HG03139 (cell line): ENCODE data around the gene TERT.

Experiments
- ATAC-seq: cut with Tn5 transposase; IDR thresholded peaks from one replicate; pipeline ENCODE4 v1.9.1; 2021; ENCODE audit not compliant: unreplicated experiment

Gene TERT

GRCh38 chr5:1209896-1210776 is 84.7 kb downstream of the TERT start:
- ATAC-seq, result no peak

DNA sequence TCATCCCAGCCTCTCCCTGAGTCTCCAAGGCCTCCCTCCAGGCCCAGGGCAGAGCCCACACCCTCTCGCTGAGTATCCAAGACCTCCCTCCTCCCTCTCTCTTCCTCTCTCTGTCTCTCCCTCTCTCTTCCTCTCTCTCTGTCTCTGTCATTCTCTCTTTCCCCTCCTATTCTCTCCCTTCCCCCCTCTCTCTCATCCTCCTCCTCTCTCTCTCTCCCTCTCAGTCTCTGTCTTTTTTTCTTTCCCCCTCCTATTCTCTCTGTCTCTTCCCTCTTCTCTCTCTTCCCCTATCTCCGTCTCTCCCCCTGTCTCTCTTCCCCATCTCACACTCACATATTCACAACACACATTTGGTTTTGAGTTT is 85.4 kb downstream of the TERT start:
- no peak for ATAC-seq

DNA sequence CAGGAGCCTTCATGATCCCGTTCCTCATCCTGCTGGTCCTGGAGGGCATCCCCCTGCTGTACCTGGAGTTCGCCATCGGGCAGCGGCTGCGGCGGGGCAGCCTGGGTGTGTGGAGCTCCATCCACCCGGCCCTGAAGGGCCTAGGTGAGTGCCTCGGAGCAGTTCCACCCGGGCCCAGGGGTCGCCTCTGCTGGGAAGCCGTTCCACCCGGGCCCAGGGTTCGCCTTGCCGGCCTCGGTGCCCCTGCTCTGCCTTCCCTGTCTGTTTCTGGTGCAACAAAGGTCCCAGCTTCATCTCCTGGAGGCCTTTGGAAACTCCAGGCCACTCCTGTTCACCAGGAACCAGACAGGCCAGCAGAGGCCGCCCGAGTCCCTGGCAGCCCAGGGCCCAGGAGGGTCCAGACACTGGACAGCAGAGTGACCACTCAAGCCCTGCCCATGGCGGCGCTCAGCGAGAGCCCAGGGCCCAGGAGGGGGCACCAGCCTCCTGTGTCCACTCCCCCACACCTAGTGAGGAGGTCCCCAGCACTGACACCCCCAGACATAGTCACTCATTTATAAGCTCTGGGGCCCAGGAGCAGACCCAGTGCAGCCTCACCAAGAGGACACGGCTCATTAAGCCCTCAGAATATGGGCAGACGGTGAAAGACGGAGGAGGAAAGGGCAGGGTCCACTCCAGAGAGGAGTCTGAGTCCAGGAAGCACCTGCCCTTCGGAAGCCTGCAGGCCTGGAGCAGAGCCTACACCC is 86.0 kb downstream of the TERT start:
- no peak for ATAC-seq

GRCh38 chr5:1208221-1208742 is 86.6 kb downstream of the TERT start:
- ATAC-seq, result no peak

- no peak for ATAC-seq
Measured at GRCh38 chr5:1207555-1207954, 87.3 kb downstream of the TERT start.

GRCh38 chr5:1206521-1207412 is 88.1 kb downstream of the TERT start:
- no peak for ATAC-seq

- ATAC-seq, result no peak
Measured at GRCh38 chr5:1205255-1206180, 89.3 kb downstream of the TERT start.

DNA sequence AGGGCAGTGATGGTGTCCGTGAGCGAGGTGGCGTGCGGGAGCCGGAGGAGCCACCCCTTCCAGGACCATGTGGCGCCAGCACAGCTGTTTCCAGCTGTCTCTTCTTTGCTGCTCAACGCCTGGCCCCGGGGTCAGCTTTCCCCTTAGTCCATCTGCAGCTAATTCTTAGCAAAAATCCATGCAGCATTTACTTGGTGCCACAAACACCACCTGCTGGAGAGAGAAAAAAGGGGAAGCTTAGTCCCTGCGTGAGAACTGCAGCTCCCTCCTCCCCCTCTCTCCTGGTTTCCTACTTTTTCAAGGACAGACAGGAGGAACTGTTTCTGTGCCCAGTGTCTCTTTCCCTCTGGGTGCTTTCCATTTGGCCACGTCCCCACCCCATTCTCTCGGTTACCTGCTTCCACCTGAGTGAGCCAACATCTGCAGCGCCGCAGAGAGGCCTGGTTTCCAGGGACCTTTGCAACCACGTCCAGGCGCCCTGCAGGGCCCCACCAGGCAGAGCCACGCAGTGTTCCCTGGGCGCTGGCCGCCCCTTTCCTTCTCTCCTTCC is 90.1 kb downstream of the TERT start:
- no peak for ATAC-seq

- no peak for ATAC-seq
Measured at GRCh38 chr5:1203968-1204692, 90.7 kb downstream of the TERT start.

DNA sequence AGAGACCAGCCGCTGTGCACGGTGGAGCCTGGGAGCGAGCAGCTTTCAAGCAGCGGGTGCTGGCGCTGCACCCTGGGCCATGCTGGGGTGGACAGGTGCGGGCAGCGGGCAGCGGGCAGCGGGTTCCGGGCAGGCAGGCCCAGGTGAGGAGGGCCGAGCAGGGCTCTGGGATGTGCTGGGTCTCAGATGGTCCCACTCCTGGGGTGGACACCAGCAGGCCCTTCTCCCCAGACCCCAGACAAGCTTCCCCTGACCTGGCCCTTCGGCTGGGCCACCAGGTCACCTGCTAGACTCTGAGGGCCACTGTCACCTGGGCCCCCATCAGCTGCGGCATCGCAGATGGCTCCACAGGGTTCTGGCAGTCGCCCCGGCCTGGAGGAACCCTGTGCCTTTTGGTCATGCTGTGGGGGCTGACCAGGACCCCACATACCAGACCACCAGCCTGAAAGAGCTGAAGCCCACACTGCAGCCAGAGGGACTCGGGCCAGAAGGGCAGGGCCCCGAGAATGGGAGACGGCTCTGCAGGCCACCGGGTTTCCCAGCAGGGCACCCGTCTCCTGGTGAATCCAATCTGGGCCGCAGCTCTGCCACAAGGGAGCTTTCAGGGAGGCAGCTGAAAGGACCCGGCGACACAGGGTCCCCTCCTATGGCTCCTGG is 91.4 kb downstream of the TERT start:
- ATAC-seq, result no peak
